H1 (cell line): Measurements from ENCODE around the gene SLC2A4RG. TPM values are rescaled to one million over a fixed set of nuclear protein-coding genes. Genes with fewer than 3 reads are reported as not detected.

ENCODE experiments used
- CTCF ChIA-PET: fragments of 300-600 bp; sonication (Branson Sonifier 250); formaldehyde crosslinking; loops from one replicate; lab custom pipeline; 2021; ENCODE audit not compliant: partially characterized antibody; lab: Charles Lee
- POLR2A ChIA-PET: fragments of 300-600 bp; sonication (Branson Sonifier 250); formaldehyde crosslinking; loops from one replicate; lab custom pipeline; 2021; ENCODE audit warnings: inconsistent platforms; ENCODE audit not compliant: partially characterized antibody; lab: Charles Lee
- DNase-seq, 2 experiments: peaks; one replicate each; pipeline versions ENCODE4 v3.0.0 to v3.0.0-alpha.2; 2010 to 2022; ENCODE audit warnings: low spot score in 2 of 2, low read depth in 1 of 2, mixed read lengths in 1 of 2
- FAIRE-seq: peaks from 2 replicates; lab custom pipeline; 2011; peaks lifted over from hg19 to GRCh38; lab: Jason Lieb, UNC
- H2AFZ ChIP-seq: 2 replicates; pipeline ENCODE4 v1.8.1; 2012; ENCODE audit warnings: low read length, inconsistent platforms
- H2AK5ac ChIP-seq: 2 replicates; pipeline ENCODE4 v1.6.1; 2013; ENCODE audit warnings: low read depth, low read length
- H2BK120ac ChIP-seq: replicated peaks from 2 replicates; pipeline ENCODE3; 2013; ENCODE audit warnings: low read depth, low read length, inconsistent platforms
- H2BK12ac ChIP-seq: 2 replicates; pipeline ENCODE4 v1.6.1; 2013; ENCODE audit warnings: low read depth, low read length
- H2BK15ac ChIP-seq: 2 replicates; pipeline ENCODE4 v1.6.1; 2013; ENCODE audit warnings: low read length
- H2BK20ac ChIP-seq: 2 replicates; pipeline ENCODE4 v1.6.1; 2013; ENCODE audit warnings: low read length
- H2BK5ac ChIP-seq: 2 replicates; pipeline ENCODE4 v1.6.1; 2013; ENCODE audit warnings: low read depth, low read length
- H3K14ac ChIP-seq: 2 replicates; pipeline ENCODE4 v1.6.1; 2013; ENCODE audit warnings: inconsistent platforms; ENCODE audit not compliant: insufficient read length
- H3K18ac ChIP-seq: 2 replicates; pipeline ENCODE4 v1.6.1; 2013; ENCODE audit warnings: low read length; ENCODE audit errors: extremely low read depth
- H3K23ac ChIP-seq: 2 replicates; pipeline ENCODE4 v1.6.1; 2013; ENCODE audit warnings: inconsistent platforms; ENCODE audit not compliant: insufficient read length
- H3K23me2 ChIP-seq: 2 replicates; pipeline ENCODE4 v1.6.1; 2013; ENCODE audit warnings: low read depth, low read length
- H3K27ac ChIP-seq: 2 replicates; pipeline ENCODE4 v1.6.1; 2011; ENCODE audit warnings: low read depth, low read length, inconsistent platforms
- H3K27me3 ChIP-seq, 4 experiments: replicated peaks in 1 of 4; 1 replicate in 1 of 4; 2 replicates in 3 of 4; pipeline versions ENCODE4 v1.6.1 to v1.8.1; 2011 to 2013; ENCODE audit warnings: low read length in 3 of 4, mild to moderate bottlenecking in 3 of 4, inconsistent platforms in 2 of 4, mixed read lengths in 2 of 4, moderate library complexity in 1 of 4; ENCODE audit not compliant: control insufficient read depth in 3 of 4, insufficient read depth in 3 of 4; ENCODE audit errors: extremely low read depth in 1 of 4
- H3K36me3 ChIP-seq, 4 experiments: 2 replicates each; pipeline versions ENCODE4 v1.6.1 to v1.8.1; 2011 to 2013; ENCODE audit warnings: mild to moderate bottlenecking in 4 of 4, low read length in 3 of 4, moderate library complexity in 2 of 4, control low read depth in 1 of 4, inconsistent platforms in 1 of 4; ENCODE audit not compliant: insufficient read depth in 4 of 4, control insufficient read depth in 2 of 4
- H3K4ac ChIP-seq: replicated peaks from 2 replicates; pipeline ENCODE3; 2013; ENCODE audit warnings: low read length, low read depth, mixed read lengths, inconsistent platforms; ENCODE audit not compliant: insufficient read length
- H3K4me1 ChIP-seq, 4 experiments: replicated peaks in 1 of 4; 1 replicate in 1 of 4; 2 replicates in 3 of 4; pipeline versions ENCODE4 v1.6.1 to v1.8.1; 2011 to 2013; ENCODE audit warnings: low read length in 3 of 4, inconsistent platforms in 2 of 4, mixed read lengths in 1 of 4; ENCODE audit not compliant: insufficient read depth in 4 of 4, control insufficient read depth in 3 of 4
- H3K4me2 ChIP-seq, 2 experiments: 2 replicates each; pipeline versions ENCODE4 v1.6.1 to v1.8.1; 2011 to 2013; ENCODE audit warnings: low read depth in 2 of 2, low read length in 2 of 2, control low read depth in 1 of 2, inconsistent platforms in 1 of 2, mild to moderate bottlenecking in 1 of 2; ENCODE audit not compliant: insufficient read depth in 1 of 2
- H3K4me3 ChIP-seq, 4 experiments: fragments of 200-600, 300-600 bp in 1 of 4; sonication (generic), shearing (Covaris generic), sonication (Bioruptor Twin) in 1 of 4; 2 replicates each; pipeline versions ENCODE4 v1.5.1 to v1.8.1; 2011 to 2016; ENCODE audit warnings: low read length in 4 of 4, low read depth in 3 of 4, control low read depth in 2 of 4, inconsistent platforms in 2 of 4, mild to moderate bottlenecking in 2 of 4, mixed read lengths in 1 of 4, moderate library complexity in 1 of 4; ENCODE audit not compliant: insufficient read depth in 2 of 4; ENCODE audit errors: extremely low read depth in 1 of 4
- H3K56ac ChIP-seq: replicated peaks from 2 replicates; pipeline ENCODE3; 2013; ENCODE audit warnings: low read depth, mild to moderate bottlenecking, mixed read lengths, low read length, inconsistent platforms; ENCODE audit not compliant: insufficient read length
- H3K79me1 ChIP-seq: 2 replicates; pipeline ENCODE4 v1.6.1; 2013; ENCODE audit warnings: low read depth, low read length, control low read depth
- H3K79me2 ChIP-seq, 2 experiments: 2 replicates each; pipeline versions ENCODE4 v1.6.1 to v1.8.1; 2012 to 2013; ENCODE audit warnings: low read length in 2 of 2, mild to moderate bottlenecking in 2 of 2, inconsistent platforms in 1 of 2; ENCODE audit not compliant: insufficient read depth in 2 of 2, control insufficient read depth in 1 of 2
- H3K9ac ChIP-seq, 4 experiments: replicated peaks in 1 of 4; 1 replicate in 1 of 4; 2 replicates in 3 of 4; pipeline versions ENCODE4 v1.6.1 to v1.8.1; 2011 to 2013; ENCODE audit warnings: low read depth in 3 of 4, low read length in 3 of 4, control low read depth in 2 of 4, mild to moderate bottlenecking in 2 of 4, moderate library complexity in 2 of 4, inconsistent platforms in 1 of 4; ENCODE audit errors: extremely low read depth in 1 of 4
- H3K9me3 ChIP-seq, 2 experiments: 2 replicates each; pipeline versions ENCODE4 v1.6.1 to v1.8.1; 2012 to 2013; ENCODE audit warnings: mild to moderate bottlenecking in 2 of 2, moderate library complexity in 2 of 2, control low read depth in 1 of 2, inconsistent platforms in 1 of 2, low read depth in 1 of 2, low read length in 1 of 2, mixed read lengths in 1 of 2; ENCODE audit not compliant: insufficient read depth in 2 of 2
- H4K20me1 ChIP-seq, 2 experiments: replicated peaks in 1 of 2; 2 replicates each; pipeline versions ENCODE3 to v1.8.1; 2011 to 2013; ENCODE audit warnings: inconsistent platforms in 2 of 2, low read length in 2 of 2, mild to moderate bottlenecking in 1 of 2; ENCODE audit not compliant: insufficient read depth in 2 of 2, control insufficient read depth in 1 of 2
- H4K5ac ChIP-seq: 2 replicates; pipeline ENCODE4 v1.6.1; 2013; ENCODE audit warnings: low read length, low read depth, mixed read lengths, inconsistent platforms; ENCODE audit not compliant: insufficient read length
- H4K8ac ChIP-seq: 2 replicates; pipeline ENCODE4 v1.8.0; 2013; ENCODE audit warnings: mild to moderate bottlenecking, moderate library complexity, low read length, inconsistent platforms; ENCODE audit not compliant: insufficient read depth; ENCODE audit errors: extremely low read depth
- H4K91ac ChIP-seq: replicated peaks from 2 replicates; pipeline ENCODE3; 2013; ENCODE audit warnings: low read length, mixed read lengths, inconsistent platforms; ENCODE audit not compliant: insufficient read length
- BACH1 ChIP-seq: IDR thresholded peaks from 2 replicates; pipeline ENCODE4 v1.6.1; 2012; ENCODE audit warnings: low read length, improper control_type of control experiment
- CREB1 ChIP-seq: IDR thresholded peaks from 2 replicates; pipeline ENCODE4 v1.6.1; 2012; ENCODE audit warnings: inconsistent platforms
- GABPA ChIP-seq: IDR thresholded peaks from 2 replicates; pipeline ENCODE4 v1.6.1; 2011; ENCODE audit warnings: mild to moderate bottlenecking, low read length, moderate library complexity, borderline replicate concordance; ENCODE audit not compliant: insufficient read depth
- KDM4A ChIP-seq: IDR thresholded peaks from one replicate; pipeline ENCODE4 v1.7.1; 2012; ENCODE audit warnings: low read depth, mild to moderate bottlenecking, moderate library complexity, low read length, inconsistent platforms; ENCODE audit not compliant: severe bottlenecking
- RBBP5 ChIP-seq: IDR thresholded peaks from 2 replicates; pipeline ENCODE4 v1.7.1; 2012; ENCODE audit warnings: low read depth, mild to moderate bottlenecking, inconsistent platforms, low read length, moderate library complexity, borderline replicate concordance
- SIRT6 ChIP-seq: IDR thresholded peaks from one replicate; pipeline ENCODE4 v1.7.1; 2012; ENCODE audit warnings: low read length, inconsistent platforms
- SP4 ChIP-seq: IDR thresholded peaks from 2 replicates; pipeline ENCODE4 v1.6.1; 2012; ENCODE audit warnings: low read length, inconsistent platforms
- TAF1 ChIP-seq: IDR thresholded peaks from 2 replicates; pipeline ENCODE4 v1.6.1; 2011; ENCODE audit warnings: mild to moderate bottlenecking, low read depth, low read length
- YY1 ChIP-seq: IDR thresholded peaks from 2 replicates; pipeline ENCODE4 v1.6.1; 2011; ENCODE audit warnings: low read depth, mild to moderate bottlenecking, low read length
- WGBS, 2 experiments: shearing (Covaris generic) in 1 of 2; methylation state at CpG; one replicate each; pipeline versions ENCODE4 v1.1.6 to v1.1.7; 2013 to 2015; ENCODE audit warnings: low lambda C conversion rate in 2 of 2, mixed read lengths in 2 of 2, inconsistent platforms in 1 of 2, low coverage in 1 of 2, missing lambda C conversion rate in 1 of 2; ENCODE audit not compliant: insufficient replicate concordance in 2 of 2, insufficient coverage in 1 of 2, insufficient read length in 1 of 2; ENCODE audit errors: extremely low coverage in 1 of 2, missing lambda C conversion rate in 1 of 2; 5-methylcytosine and 5-hydroxymethylcytosine counted together
- polyA plus RNA-seq, 7 experiments: library from polyadenylated mRNA; depleted of rRNA in 3 of 7; stranded (reverse) in 5 of 7; unstranded in 2 of 7; fragments of >200 nt in 5 of 7; fragments of 200-250 nt in 2 of 7; gene quantifications; 1 replicate in 5 of 7; 2 replicates in 1 of 7; 4 replicates in 1 of 7; pipeline versions ENCODE4 v1.2.1 to v1.2.3, GENCODE V29; 2011 to 2013; ENCODE audit warnings: missing spikeins in 2 of 7, mixed read lengths in 2 of 7
- total RNA-seq: library from RNA; stranded (reverse); fragmentation: NEBNext Ultra II Directional; extraction: Animal tissue kit (Norgen Biotek cat#: 25700); gene quantifications from 2 replicates; pipeline ENCODE4 v1.2.1, GENCODE V29; 2021

Gene SLC2A4RG
- total and polyA plus RNA-seq, 2 of the 8 experiments (the other 6 are each of a cell fraction or from before 2014, with no cell fraction given): 15.9 to 29.1 TPM

DNA sequence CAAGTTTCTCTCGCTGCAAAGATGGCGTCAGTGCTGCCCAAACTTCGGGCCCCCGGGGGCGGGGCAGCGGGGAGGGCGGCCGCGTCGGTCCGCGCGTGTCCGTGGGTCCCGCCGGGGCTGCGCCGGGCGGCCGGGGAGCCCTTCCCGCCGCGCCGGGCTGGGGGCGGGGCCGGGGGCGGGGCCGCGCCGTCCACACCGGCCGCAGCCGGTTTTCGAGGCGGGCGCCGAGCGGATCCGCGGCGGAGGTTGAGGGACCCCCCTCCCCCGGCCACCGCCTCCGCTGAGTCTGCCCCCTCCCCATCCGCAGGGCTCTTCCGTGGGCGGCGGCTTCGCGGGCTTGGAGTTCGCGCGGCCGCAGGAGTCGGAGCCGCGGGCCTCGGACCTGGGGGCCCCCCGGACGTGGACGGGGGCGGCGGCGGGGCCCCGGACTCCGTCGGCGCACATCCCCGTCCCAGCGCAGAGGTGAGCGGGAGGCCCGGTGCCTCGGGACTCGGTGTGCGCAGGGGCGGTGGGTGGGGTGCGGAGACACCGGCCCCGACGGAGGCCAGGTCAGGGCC is 572 bp downstream of the SLC2A4RG start:
- Histone ChIP-seq H4K20me1 (peaks cover 0 to 18% of the 10 kb centered on the region in 2 experiments), H3K14ac (no peak overlapping the region), H3K23ac (no peak overlapping the region), H2AFZ (no peak overlapping the region), H3K18ac (peak overlapping the region; percentile 60; the same call in 1 of the 2 replicates), H4K91ac (no peak overlapping the region), H3K4me3 (peak overlapping the region; percentile 49 to 83 (median 60)), H3K27ac (no peak overlapping the region), H3K27me3 (peaks cover 0 to 12% (median 8%) of the 10 kb centered on the region in 4 experiments; a peak in 4 of 7 replicates), H2BK15ac (no peak overlapping the region; the same call in 1 of the 2 replicates), H3K79me2 (no peaks in the 10 kb centered on the region)
- FAIRE-seq: no peak
- 0% methylated on average over 4 of the region's 80 CpGs; no CpG with 5 or more reads in 1 of the 2 experiments for WGBS, 2 experiments
- peak in 1 of 2 experiments; percentile 57 for DNase-seq
- TF ChIP-seq YY1 (peak; percentile 31; the same call in 1 of the 2 replicates), KDM4A (peak; percentile 41), TAF1 (no peak), SIRT6 (no peak), SP4 (0 out of 2 replicates have a peak, but pooled peaks have one; percentile 11), GABPA (0 out of 2 replicates have a peak, but pooled peaks have one; percentile 10), BACH1 (peak; percentile 64), RBBP5 (no peak; the same call in 1 of the 2 replicates), CREB1 (no peak)
- TF ChIP-seq, all 59 proteins: peak for 5
- peaks cover 0 to 20% (median 11%) of the 10 kb centered on the region in 4 experiments; a peak in 6 of 7 replicates for H3K4me1 ChIP-seq
- no peak overlapping the region for H3K56ac ChIP-seq
- no peak overlapping the region for H4K5ac ChIP-seq
- peak overlapping the region; percentile 49 to 86 (median 52); a peak in 6 of 7 replicates for H3K9ac ChIP-seq
- peaks cover 13% of the 10 kb centered on the region; the same call in 1 of the 2 replicates for H3K23me2 ChIP-seq
- no peak overlapping the region for H3K4ac ChIP-seq
- H2AK5ac ChIP-seq: no peak overlapping the region
- peak overlapping the region; percentile 70 to 75 for H3K4me2 ChIP-seq
- no peak overlapping the region for H2BK20ac ChIP-seq
- H3K9me3 ChIP-seq: no peaks in the 10 kb centered on the region
- H2BK5ac ChIP-seq: 0 out of 2 replicates have a peak overlapping the region, but pooled peaks have one; percentile 78
- no peak overlapping the region for H2BK12ac ChIP-seq
- H3K79me1 ChIP-seq: no peaks in the 10 kb centered on the region
- H4K8ac ChIP-seq: peak overlapping the region; percentile 93
- CTCF ChIA-PET: interaction anchor here (0.8 to 2.2 kb wide), 5 partner anchors 18 to 125 kb away, joined by 3 to 8 read pairs (median 5); partner anchors contain the start of gene TPD52L2
- H3K36me3 ChIP-seq: peaks cover 0 to 17% (median 5%) of the 10 kb centered on the region in 4 experiments; a peak in 2 of 8 replicates
- POLR2A ChIA-PET: interaction anchor here (0.8 to 2.6 kb wide), 10 partner anchors 11 to 218 kb away, joined by 3 to 23 read pairs (median 4); partner anchors contain the start of genes ARFRP1, TPD52L2 and ZGPAT
- H2BK120ac ChIP-seq: no peak overlapping the region
